DMS114 treated with DMSO at 0.1 percent for 48 hours (cell line): ENCODE data around the gene IFNGR2.
"Not testable (repeated sequence)": the region's sequence is repeated elsewhere in the genome, so short reads cannot be mapped to it uniquely, and the experiment has no call there.

Experiments used
- DNase-seq: peaks from one replicate; lab custom pipeline; 2025; ENCODE audit not compliant: unreplicated experiment; lab: John Stamatoyannopoulos, UW

IFNGR2 gene

DNA sequence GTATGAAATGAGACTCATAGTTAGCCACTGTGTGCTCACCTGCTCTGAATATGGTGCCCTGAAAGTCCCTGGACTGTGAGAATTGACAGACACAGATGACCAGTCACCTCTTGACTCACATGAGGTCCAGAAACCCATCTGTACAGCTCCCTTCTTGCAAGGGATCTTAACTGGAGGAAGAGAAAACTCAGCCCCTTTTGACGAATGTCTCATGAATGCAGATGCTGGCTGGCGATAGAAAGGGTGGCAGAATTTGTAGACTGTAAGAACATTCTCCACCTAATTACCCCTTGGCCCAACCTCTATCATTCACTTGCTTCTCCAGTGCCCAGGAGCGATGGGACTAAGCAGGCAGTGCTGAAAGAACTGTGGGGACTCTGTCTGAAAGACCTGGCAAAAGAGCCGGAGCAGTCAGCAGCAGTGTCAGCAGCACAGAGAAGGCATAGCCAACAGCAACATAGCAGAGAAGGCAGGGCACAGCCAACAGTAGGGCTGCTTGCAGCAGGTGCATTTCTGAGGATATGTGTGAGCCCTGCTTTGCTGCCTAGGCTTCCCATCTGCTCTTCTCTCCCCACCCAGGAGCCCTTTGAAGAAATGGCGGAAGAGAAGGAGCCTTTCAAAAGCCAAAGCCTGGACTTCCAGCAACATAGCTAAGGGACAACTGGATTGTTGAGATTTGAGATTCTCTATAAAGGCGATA lies 25.8 kb upstream of the IFNGR2 start:
- no peak for DNase-seq

DNA sequence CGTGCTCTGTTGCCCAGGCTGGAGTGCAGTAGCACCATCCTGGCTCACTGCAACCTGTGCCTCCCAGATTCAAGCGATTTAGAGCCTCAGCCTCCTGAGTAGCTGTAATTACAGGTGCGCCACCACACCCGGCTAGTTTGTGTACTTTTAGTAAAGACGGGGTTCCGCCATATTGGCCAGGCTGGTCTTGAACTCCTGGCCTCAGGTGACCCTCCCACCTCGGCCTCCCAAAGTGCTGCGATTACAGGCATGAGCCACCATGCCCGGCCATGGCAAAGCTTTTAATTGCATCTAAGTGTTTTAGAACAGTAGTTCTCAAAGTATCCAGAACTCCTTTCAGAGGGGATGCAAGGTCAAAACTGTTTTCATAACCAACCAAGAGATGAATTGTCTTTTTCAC lies 25.1 kb upstream of the IFNGR2 start:
- DNase-seq, result no peak

DNA sequence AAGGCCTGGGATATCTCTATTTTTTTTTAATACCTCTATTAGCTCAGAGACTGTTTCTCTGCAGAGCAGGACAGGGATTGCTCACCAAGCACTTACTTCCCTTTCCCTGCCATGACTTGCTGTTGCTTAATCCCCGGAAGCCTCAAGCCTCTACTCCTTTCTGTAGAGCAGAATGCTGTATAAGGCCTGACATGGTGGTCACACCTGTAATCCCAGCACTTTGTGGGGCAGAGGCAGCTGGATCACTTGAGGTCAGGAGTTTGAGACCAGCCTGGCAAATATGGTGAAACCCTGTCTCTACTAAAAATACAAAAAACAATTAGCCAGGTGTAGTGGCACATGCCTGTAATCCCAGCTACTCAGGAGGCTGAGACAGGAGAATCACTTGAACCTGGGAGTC lies 23.3 kb upstream of the IFNGR2 start:
- not testable (repeated sequence) for DNase-seq

DNA sequence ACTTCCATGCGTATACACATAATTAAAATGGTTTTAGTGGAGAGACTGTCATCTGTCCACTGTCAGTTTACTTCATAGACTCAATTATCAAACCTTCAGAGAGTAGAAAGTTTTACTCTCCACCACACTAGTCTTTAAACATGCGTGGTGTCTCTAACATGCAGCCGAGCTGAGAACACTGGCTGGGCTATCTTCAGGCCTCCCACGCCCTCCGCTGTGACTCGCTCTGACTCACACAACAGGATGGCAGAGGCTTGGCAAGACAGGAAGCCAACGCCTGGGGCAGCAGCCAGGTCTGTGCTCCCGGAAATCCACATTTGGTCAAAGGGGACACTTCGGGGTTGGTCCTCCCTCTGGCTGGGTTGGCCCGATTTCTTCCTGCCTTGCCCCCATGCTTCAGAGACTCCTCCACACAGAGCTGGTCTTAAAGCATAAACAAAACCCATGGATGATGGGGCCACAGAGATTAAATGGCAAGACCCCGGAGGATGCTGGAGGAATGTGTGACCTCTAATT lies 22.7 kb upstream of the IFNGR2 start:
- DNase-seq, result no peak

GRCh38 chr21:33381381-33381780 lies 21.8 kb upstream of the IFNGR2 start:
- not testable (repeated sequence) for DNase-seq

DNA sequence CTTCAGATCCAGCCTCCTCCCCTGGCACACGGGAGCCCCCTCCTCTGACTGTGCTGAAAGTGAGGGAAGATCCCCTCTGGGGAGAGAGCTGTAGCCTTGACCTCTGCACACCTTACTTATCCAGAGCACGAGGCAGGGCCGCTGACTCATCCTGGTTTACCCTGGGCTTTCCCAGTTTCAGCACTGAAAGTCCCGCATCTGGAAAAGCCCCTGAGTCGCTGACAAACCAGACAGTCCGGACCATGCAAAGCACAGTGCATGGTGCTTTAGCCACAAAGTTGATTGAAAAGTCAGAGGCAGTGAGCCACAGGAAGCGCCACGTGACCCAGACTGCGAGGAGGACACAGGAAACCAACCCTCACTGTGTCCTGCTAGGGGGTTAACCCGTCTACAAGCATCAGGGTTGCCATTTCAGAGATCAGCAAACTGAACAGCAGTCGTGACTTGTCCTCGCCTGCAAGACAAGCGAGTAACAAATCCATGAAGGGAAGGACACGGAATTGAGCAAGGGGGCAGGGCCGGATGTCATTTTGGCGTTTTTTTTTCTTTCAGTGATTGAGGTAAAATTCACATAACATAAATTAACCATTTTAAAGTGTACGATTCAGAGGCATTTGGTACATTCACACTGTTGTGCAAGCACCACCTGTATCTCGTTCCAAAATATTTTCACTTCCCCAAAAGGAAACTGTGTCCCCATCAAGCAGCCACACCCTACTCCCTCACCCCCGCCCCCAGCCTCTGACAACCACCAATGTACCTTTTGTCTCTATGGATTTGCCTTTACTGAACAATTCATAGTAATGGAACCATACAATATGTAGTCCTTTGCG lies 19.9 kb upstream of the IFNGR2 start:
- DNase-seq, result no peak

DNA sequence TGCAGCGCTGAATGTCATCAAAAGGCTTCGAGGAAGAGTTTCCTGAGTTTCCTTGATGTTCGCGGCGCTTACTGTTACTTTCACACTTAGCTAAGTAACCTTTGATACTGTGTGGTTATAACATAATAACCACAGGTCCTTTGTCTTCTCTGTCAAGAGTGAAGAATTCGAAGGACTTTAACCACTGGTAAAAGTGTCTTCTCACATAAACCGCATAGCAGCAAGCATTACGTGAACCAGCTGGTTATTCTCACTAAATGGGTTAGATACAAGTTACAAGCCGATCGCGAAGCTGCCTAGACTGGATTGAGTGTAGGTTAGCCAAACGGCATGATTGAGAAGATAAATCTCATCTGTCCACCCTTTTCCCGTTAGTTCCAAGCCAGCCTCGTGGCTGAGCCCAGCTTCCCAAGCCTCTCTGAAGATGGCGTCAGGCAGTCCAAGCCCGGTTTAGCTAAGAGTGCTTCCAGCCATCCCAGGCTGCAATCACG lies 18.3 kb upstream of the IFNGR2 start:
- DNase-seq, result no peak

GRCh38 chr21:33386222-33386784 lies 16.9 kb upstream of the IFNGR2 start:
- DNase-seq, result no peak

- DNase-seq, result no peak
Observed at GRCh38 chr21:33387294-33387693, 15.9 kb upstream of the IFNGR2 start.

- DNase-seq, result no peak
Observed at GRCh38 chr21:33388188-33388587, 15.0 kb upstream of the IFNGR2 start.

DNA sequence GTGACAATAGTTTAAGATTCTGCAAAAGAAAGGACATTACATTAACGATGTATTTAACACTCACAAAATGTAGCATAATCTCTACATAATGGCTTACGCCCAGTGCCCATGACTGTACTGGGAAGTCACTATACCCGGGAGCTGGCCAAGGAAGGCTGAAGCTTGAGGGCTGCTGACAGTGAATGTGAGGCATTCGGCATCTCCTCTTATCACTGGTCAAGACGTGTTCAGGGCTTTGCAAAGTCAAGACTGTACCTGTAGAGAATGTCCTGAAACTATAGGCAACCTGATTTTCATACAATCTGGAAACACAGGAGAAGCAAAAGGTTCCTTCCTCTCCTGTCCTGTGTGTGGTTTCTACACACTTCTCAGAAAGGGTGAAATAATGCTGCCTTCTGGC lies 12.7 kb upstream of the IFNGR2 start:
- no peak for DNase-seq

GRCh38 chr21:33391656-33392055 lies 11.6 kb upstream of the IFNGR2 start:
- DNase-seq, result no peak

GRCh38 chr21:33392284-33392985 lies 10.8 kb upstream of the IFNGR2 start:
- DNase-seq, result no peak

GRCh38 chr21:33393348-33393747 lies 9.9 kb upstream of the IFNGR2 start:
- DNase-seq, result no peak

GRCh38 chr21:33394260-33394659 lies 9.0 kb upstream of the IFNGR2 start:
- no peak for DNase-seq

- DNase-seq, result no peak
Observed at GRCh38 chr21:33395891-33396331, 7.3 kb upstream of the IFNGR2 start.

DNA sequence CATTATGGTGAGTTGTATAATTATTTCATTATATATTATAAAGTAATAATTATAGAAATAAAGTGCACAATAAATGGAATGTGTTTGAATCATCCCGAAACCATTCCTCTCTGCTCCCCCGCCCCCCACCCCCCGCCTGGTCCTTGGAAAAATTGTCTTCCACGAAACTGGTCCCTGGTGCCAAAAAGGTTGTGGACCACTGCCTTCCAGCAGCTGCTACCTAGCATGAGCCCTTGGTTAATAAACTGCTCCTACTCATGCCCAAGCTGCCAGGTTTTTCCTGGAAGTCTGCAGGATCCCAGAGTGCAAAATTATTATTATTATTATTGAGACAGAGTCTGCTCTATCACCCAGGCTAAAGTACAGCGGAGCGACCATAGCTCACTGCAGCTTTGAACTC lies 6.8 kb upstream of the IFNGR2 start:
- DNase-seq, result no peak

- no peak for DNase-seq
Observed at GRCh38 chr21:33396951-33397350, 6.3 kb upstream of the IFNGR2 start.

DNA sequence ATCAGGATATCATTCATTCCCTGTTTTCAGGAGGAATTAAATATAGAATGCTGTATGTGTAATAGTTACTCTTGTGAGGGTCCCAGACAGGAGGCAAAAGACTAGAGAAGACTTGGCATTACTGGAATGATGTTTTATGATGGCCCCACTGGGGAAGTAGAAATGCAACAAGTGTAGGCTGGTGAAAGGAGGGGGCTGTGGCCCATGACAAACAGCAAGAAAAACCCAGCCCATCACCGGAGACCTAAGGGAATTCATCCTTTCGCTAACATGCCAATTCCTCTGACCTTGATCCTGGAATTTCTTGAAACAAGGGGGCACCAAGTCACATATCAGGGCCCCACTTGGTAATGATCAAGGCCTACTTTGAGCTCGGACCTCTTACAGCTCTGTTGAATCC lies 5.5 kb upstream of the IFNGR2 start:
- DNase-seq, result no peak

DNA sequence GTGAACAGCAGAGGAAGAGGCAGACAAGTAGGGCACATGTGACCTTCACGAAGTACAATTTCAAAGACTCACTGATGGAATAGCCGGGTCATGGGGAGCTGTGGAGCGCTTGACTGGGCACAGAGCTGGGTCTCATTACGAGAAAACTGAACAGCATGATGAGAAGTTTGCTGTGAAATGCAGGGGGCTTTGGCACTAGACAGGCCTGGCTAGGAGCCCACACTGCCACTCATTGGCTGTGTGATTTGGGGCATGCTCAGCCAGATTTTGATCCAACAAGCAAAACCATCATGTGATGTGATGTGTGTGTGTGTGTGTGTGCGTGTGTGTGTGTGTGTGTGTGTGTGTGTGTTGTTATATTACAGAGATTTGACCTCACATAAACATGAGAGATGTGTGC lies 4.9 kb upstream of the IFNGR2 start:
- DNase-seq, result no peak

- DNase-seq, result no peak
Observed at GRCh38 chr21:33401630-33401992, 1.6 kb upstream of the IFNGR2 start.
